Retinal pigment epithelial cell (primary cell): ENCODE results near the gene ZNF614.

ENCODE experiments used
- DNase-seq: peaks from one replicate; pipeline ENCODE4 v3.0.0-alpha.2; 2010; ENCODE audit warnings: low read depth
- H3K4me3 ChIP-seq: 2 replicates; pipeline ENCODE4 v1.5.1; 2011; ENCODE audit warnings: mild to moderate bottlenecking, low read length, control low read depth, moderate library complexity
- CTCF ChIP-seq: conservative IDR thresholded peaks from 2 replicates; pipeline ENCODE4 v1.5.1; 2011; ENCODE audit warnings: low read depth, low read length, control low read depth, inconsistent platforms

ZNF614 gene

GRCh38 chr19:51971624-51972023 is 56.6 kb downstream of the ZNF614 start:
- no peak for DNase-seq
- H3K4me3 ChIP-seq, result no peak overlapping the region
- TF ChIP-seq CTCF, result no peak

- TF ChIP-seq CTCF, result no peak
- DNase-seq, result no peak
- H3K4me3 ChIP-seq, result no peak overlapping the region
These were observed 57.5 kb downstream of the ZNF614 start for GRCh38 chr19:51970718-51971117.

GRCh38 chr19:51965583-51965982 is 62.6 kb downstream of the ZNF614 start:
- TF ChIP-seq CTCF, result no peak
- DNase-seq, result no peak
- H3K4me3 ChIP-seq, result no peak overlapping the region
